Spleen (tissue), 7 donors: ENCODE results near the gene P4HTM.

Source experiments
- CTCF ChIP-seq, 11 experiments: fragments of 200-600 bp in 7 of 11; fragments of 450-650 bp in 4 of 11; sonication (generic) in 4 of 11; IDR thresholded peaks in 8 of 11; conservative IDR thresholded peaks in 3 of 11; 1 replicate in 7 of 11; 2 replicates in 4 of 11; pipeline versions ENCODE4 v1.4.0 to v1.8.0; 2016 to 2021; ENCODE audit warnings: antibody characterized with exemption in 11 of 11, inconsistent platforms in 4 of 11, mild to moderate bottlenecking in 1 of 11
- POLR2A ChIP-seq, 3 donors: fragments of 450-650 bp; IDR thresholded peaks; one replicate each; pipeline ENCODE4 v1.5.1; 2017; ENCODE audit warnings: antibody characterized with exemption in 3 of 3, mild to moderate bottlenecking in 1 of 3
- POLR2AphosphoS5 ChIP-seq, 3 donors: sonication (generic); formaldehyde crosslinking; IDR thresholded peaks; one replicate each; pipeline ENCODE4 v1.5.1; 2017; ENCODE audit warnings: antibody characterized with exemption in 3 of 3
- donor health status: DM: no; HTN: no; CAD: no; lungs with moderate emphysema.
- donor health status: DM: no; HTN: no; CAD: no.
- donor health status: DM: no; HTN: no; CAD: no.

- TF ChIP-seq CTCF (IDR thresholded peaks at IDR 0.05 in 8 of 11, conservative IDR thresholded peaks at IDR 0.05 in 3 of 11): no peak
- TF ChIP-seq POLR2AphosphoS5 (IDR thresholded peaks at IDR 0.05): no peak
- TF ChIP-seq POLR2A (IDR thresholded peaks at IDR 0.05): no peak
These were observed 45.2 kb downstream of the P4HTM start for GRCh38 chr3:49035281-49035680.
